Panc1 (cell line): Measurements from ENCODE around the gene PROSER1. TPM values are rescaled to one million over a fixed set of nuclear protein-coding genes. Genes with fewer than 3 reads are reported as not detected.

Experiments
- ATAC-seq: fragments of 200-7000 bp; cut with Tn5 transposase; 2 replicates; pipeline ENCODE4 v1.9.1; 2020; ENCODE audit warnings: mild to moderate bottlenecking, moderate library complexity
- BruUV-seq: library from RNA; stranded (reverse); fragments of 400-500 nt; replicated peaks from 2 replicates; lab custom pipeline; 2021; lab: Mats Ljungman, UMichigan
- CTCF ChIA-PET: fragments of 300-600 bp; sonication (Branson Sonifier 250); formaldehyde crosslinking; loops from one replicate; lab custom pipeline; 2022; ENCODE audit warnings: antibody characterized with exemption; lab: Charles Lee
- POLR2A ChIA-PET: fragments of 300-600 bp; sonication (Branson Sonifier 250); formaldehyde crosslinking; loops from one replicate; lab custom pipeline; 2022; ENCODE audit warnings: antibody characterized with exemption; lab: Charles Lee
- DNase-seq: peaks from one replicate; pipeline ENCODE4 v3.0.0-alpha.2; 2010; ENCODE audit warnings: low read depth, low spot score
- H3K27ac ChIP-seq: 2 replicates; pipeline ENCODE4 v1.5.1; 2011; ENCODE audit warnings: mild to moderate bottlenecking, low read length, inconsistent platforms
- H3K27me3 ChIP-seq: fragments of 200-500 bp; sonication (Bioruptor generic); 2 replicates; pipeline ENCODE4 v1.6.0; 2014; ENCODE audit warnings: low read length, inconsistent platforms; ENCODE audit not compliant: control insufficient read depth, insufficient read depth
- H3K36me3 ChIP-seq: fragments of 200-500 bp; sonication (Bioruptor generic); 2 replicates; pipeline ENCODE4 v1.5.1; 2014; ENCODE audit warnings: inconsistent platforms, mild to moderate bottlenecking, low read length, moderate library complexity; ENCODE audit not compliant: control insufficient read depth, insufficient read depth
- H3K4me1 ChIP-seq: 2 replicates; pipeline ENCODE4 v1.5.1; 2011; ENCODE audit warnings: inconsistent platforms, mild to moderate bottlenecking, low read length, moderate library complexity; ENCODE audit not compliant: control insufficient read depth, insufficient read depth
- H3K4me3 ChIP-seq, 2 experiments: 2 replicates each; pipeline ENCODE4 v1.5.1; 2011 to 2012; ENCODE audit warnings: low read depth in 2 of 2, low read length in 2 of 2, mild to moderate bottlenecking in 2 of 2, inconsistent platforms in 1 of 2, moderate library complexity in 1 of 2
- H3K9me3 ChIP-seq: fragments of 200-500 bp; sonication (Bioruptor generic); 2 replicates; pipeline ENCODE4 v1.5.1; 2014; ENCODE audit warnings: low read depth, mild to moderate bottlenecking, inconsistent platforms, low read length, moderate library complexity; ENCODE audit not compliant: control insufficient read depth, insufficient read depth
- POLR2AphosphoS5 ChIP-seq: IDR thresholded peaks from 2 replicates; pipeline ENCODE4 v1.6.1; 2012; ENCODE audit warnings: mild to moderate bottlenecking, low read depth, low read length, moderate library complexity
- SIN3A ChIP-seq: IDR thresholded peaks from 2 replicates; pipeline ENCODE4 v1.6.1; 2012; ENCODE audit warnings: low read depth, mild to moderate bottlenecking, low read length, moderate library complexity, borderline replicate concordance; ENCODE audit not compliant: insufficient read depth
- TCF7L2 ChIP-seq: IDR thresholded peaks from 2 replicates; pipeline ENCODE4 v1.6.1; 2011; ENCODE audit warnings: mild to moderate bottlenecking, low read depth, low read length, inconsistent platforms
- in situ Hi-C: cut with HindIII; loops from 2 replicates; pipeline ENCODE4 v1.10.0; 2016; ENCODE audit warnings: low sequenced_read_pairs, low pct_unique_long_range_greater_than_20kb
- intact Hi-C: fragments of 100-400 bp; cut with micrococcal nuclease; formaldehyde crosslinking; loops from one replicate; pipeline ENCODE4 v1.10.0; 2022; ENCODE audit not compliant: unreplicated experiment
- total RNA-seq: library from RNA; stranded (reverse); gene quantifications from one replicate; pipeline ENCODE4 v1.2.1, GENCODE V29; 2021; ENCODE audit not compliant: unreplicated experiment
- TF ChIP-seq, protein P1 (sequence below): fragments of 450-650 bp; IDR thresholded peaks from 2 replicates; pipeline ENCODE4 v1.5.1; 2017; ENCODE audit warnings: mild to moderate bottlenecking
- TF ChIP-seq, protein P2 (sequence below), 2 experiments: IDR thresholded peaks; 2 replicates each; pipeline ENCODE4 v1.6.1; 2011 to 2012; ENCODE audit warnings: low read depth in 2 of 2, control low read depth in 1 of 2, low read length in 1 of 2, mild to moderate bottlenecking in 1 of 2, moderate library complexity in 1 of 2; ENCODE audit not compliant: insufficient read depth in 1 of 2

PROSER1 gene
- total RNA-seq, 1 experiment from 2014 or later, result 24.7 TPM

DNA sequence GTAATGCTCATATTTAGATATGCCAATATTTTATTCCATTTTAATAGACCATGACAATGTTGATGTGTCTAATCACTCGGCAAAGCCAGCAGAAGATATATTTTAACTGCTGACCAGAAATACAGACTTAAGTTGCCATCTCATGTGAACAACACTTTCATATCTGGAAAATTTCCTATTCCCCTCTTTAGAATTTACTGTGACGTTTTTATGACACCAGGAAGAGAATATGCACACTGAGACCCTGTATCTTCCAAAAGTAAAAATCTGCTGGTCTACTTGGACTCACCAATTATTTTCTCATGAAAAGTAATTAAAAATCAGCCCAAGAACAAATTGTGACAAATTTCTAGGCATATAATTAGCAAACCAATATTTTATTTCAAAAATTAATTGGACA is 2.1 kb downstream of the PROSER1 start:
- in situ Hi-C loops, result no loop called here

DNA sequence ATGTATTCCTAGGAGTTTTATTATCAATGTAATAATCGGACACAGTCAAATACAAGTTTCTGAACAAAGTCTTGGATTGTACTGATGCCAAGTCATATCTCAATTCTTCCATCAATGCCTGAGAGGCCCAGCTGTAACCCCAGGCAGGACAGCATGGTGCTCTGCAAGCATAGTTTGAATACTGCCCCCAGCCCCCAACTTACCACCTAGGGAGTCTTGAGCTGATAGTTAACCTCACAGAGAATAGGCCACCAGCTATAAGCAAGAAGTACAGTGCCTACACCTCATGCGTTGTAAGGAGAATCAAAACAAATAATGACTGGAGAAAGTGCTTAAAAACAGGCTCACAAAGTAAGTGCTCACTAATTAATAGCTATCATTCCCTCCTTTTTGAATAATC is 2.7 kb downstream of the PROSER1 start:
- TF ChIP-seq, protein P1, sequence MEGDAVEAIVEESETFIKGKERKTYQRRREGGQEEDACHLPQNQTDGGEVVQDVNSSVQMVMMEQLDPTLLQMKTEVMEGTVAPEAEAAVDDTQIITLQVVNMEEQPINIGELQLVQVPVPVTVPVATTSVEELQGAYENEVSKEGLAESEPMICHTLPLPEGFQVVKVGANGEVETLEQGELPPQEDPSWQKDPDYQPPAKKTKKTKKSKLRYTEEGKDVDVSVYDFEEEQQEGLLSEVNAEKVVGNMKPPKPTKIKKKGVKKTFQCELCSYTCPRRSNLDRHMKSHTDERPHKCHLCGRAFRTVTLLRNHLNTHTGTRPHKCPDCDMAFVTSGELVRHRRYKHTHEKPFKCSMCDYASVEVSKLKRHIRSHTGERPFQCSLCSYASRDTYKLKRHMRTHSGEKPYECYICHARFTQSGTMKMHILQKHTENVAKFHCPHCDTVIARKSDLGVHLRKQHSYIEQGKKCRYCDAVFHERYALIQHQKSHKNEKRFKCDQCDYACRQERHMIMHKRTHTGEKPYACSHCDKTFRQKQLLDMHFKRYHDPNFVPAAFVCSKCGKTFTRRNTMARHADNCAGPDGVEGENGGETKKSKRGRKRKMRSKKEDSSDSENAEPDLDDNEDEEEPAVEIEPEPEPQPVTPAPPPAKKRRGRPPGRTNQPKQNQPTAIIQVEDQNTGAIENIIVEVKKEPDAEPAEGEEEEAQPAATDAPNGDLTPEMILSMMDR, result no peak
- TF ChIP-seq TCF7L2 (no peak), POLR2AphosphoS5 (no peak), SIN3A (no peak)
- TF ChIP-seq, protein P2, sequence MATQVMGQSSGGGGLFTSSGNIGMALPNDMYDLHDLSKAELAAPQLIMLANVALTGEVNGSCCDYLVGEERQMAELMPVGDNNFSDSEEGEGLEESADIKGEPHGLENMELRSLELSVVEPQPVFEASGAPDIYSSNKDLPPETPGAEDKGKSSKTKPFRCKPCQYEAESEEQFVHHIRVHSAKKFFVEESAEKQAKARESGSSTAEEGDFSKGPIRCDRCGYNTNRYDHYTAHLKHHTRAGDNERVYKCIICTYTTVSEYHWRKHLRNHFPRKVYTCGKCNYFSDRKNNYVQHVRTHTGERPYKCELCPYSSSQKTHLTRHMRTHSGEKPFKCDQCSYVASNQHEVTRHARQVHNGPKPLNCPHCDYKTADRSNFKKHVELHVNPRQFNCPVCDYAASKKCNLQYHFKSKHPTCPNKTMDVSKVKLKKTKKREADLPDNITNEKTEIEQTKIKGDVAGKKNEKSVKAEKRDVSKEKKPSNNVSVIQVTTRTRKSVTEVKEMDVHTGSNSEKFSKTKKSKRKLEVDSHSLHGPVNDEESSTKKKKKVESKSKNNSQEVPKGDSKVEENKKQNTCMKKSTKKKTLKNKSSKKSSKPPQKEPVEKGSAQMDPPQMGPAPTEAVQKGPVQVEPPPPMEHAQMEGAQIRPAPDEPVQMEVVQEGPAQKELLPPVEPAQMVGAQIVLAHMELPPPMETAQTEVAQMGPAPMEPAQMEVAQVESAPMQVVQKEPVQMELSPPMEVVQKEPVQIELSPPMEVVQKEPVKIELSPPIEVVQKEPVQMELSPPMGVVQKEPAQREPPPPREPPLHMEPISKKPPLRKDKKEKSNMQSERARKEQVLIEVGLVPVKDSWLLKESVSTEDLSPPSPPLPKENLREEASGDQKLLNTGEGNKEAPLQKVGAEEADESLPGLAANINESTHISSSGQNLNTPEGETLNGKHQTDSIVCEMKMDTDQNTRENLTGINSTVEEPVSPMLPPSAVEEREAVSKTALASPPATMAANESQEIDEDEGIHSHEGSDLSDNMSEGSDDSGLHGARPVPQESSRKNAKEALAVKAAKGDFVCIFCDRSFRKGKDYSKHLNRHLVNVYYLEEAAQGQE (IDR thresholded peaks at IDR 0.05; ENCODE audit: insufficient read depth in 1 of 2, low read depth in 2 of 2, low read length in 1 of 2), result no peak
- Histone ChIP-seq H3K27ac (no peak overlapping the region), H3K4me3 (peak overlapping the region; percentile 89 to 91), H3K27me3 (no peaks in the 10 kb centered on the region), H3K4me1 (peaks cover 8% of the 10 kb centered on the region; the same call in 1 of the 2 replicates), H3K9me3 (no peaks in the 10 kb centered on the region), H3K36me3 (peaks cover 5% of the 10 kb centered on the region; the same call in 1 of the 2 replicates)
- ChIA-PET CTCF (no interaction called here), POLR2A (no interaction called here)
- DNase-seq, result no peak
- BruUV-seq, result no TSS peak
- ATAC-seq, result no peak
- in situ Hi-C loops, result no loop called here
- intact Hi-C loops, result loop anchor here (10.0 kb wide), 1 partner anchor 640 kb away; no protein-coding TSS in a partner anchor

More for the DNA sequence above, 2.1 kb downstream of the PROSER1 start:
- CTCF ChIA-PET, result no interaction called here
- no peaks in the 10 kb centered on the region for H3K27me3 ChIP-seq
- no TSS peak for BruUV-seq
- H3K9me3 ChIP-seq, result no peaks in the 10 kb centered on the region
- peak overlapping the region; percentile 89 to 91 for H3K4me3 ChIP-seq
- H3K27ac ChIP-seq, result peak overlapping the region; percentile 44; the same call in 1 of the 2 replicates
- H3K36me3 ChIP-seq, result peaks cover 5% of the 10 kb centered on the region; the same call in 1 of the 2 replicates
- ATAC-seq (no peak), DNase-seq (no peak)
- TF ChIP-seq, protein P2 (IDR thresholded peaks at IDR 0.05; ENCODE audit: insufficient read depth in 1 of 2, low read depth in 2 of 2, low read length in 1 of 2), result no peak
- TF ChIP-seq TCF7L2, result no peak
- TF ChIP-seq, protein P1, result no peak
- TF ChIP-seq SIN3A, result no peak
- no peak for TF ChIP-seq POLR2AphosphoS5
- POLR2A ChIA-PET, result no interaction called here
- H3K4me1 ChIP-seq, result peaks cover 8% of the 10 kb centered on the region
- intact Hi-C loops, result loop anchor here (10.0 kb wide), 1 partner anchor 639 kb away; no protein-coding TSS in a partner anchor
